PC-3 (cell line): Measurements from ENCODE around the gene PCDH15. TPM values are rescaled to one million over a fixed set of nuclear protein-coding genes. Genes with fewer than 3 reads are reported as not detected.
"Not testable (repeated sequence)": the region's sequence is repeated elsewhere in the genome, so short reads cannot be mapped to it uniquely, and the experiment has no call there.

Experiments
- ATAC-seq: fragments of 200-7000 bp; cut with Tn5 transposase; 2 replicates; pipeline ENCODE4 v1.9.1; 2020; ENCODE audit warnings: mild to moderate bottlenecking, moderate library complexity
- BruUV-seq: library from RNA; stranded (reverse); fragments of 400-500 nt; replicated peaks from 2 replicates; lab custom pipeline; 2021; lab: Mats Ljungman, UMichigan
- CTCF ChIA-PET: fragments of 300-600 bp; sonication (Branson Sonifier 250); formaldehyde crosslinking; loops from one replicate; lab custom pipeline; 2022; ENCODE audit warnings: antibody characterized with exemption; lab: Charles Lee
- POLR2A ChIA-PET: fragments of 300-600 bp; sonication (Branson Sonifier 250); formaldehyde crosslinking; loops from one replicate; lab custom pipeline; 2022; ENCODE audit warnings: antibody characterized with exemption; ENCODE audit not compliant: unreplicated experiment; lab: Charles Lee
- DNase-seq: peaks from one replicate; pipeline ENCODE4 v3.0.0-alpha.2; 2015
- H2AFZ ChIP-seq: fragments of 300-600 bp; sonication (generic); 2 replicates; pipeline ENCODE4 v1.6.0; 2016; ENCODE audit warnings: antibody characterized with exemption, low read length
- H3F3A ChIP-seq: fragments of 300-600 bp; sonication (generic); one replicate; pipeline ENCODE4 v1.6.0; 2017; ENCODE audit warnings: antibody characterized with exemption, low read length, control low read depth, mild to moderate bottlenecking; ENCODE audit not compliant: unreplicated experiment
- H3K27ac ChIP-seq: fragments of 300-600 bp; sonication (generic); 2 replicates; pipeline ENCODE4 v1.5.1; 2016; ENCODE audit warnings: mild to moderate bottlenecking, low read length
- H3K27me3 ChIP-seq: fragments of 300-600 bp; sonication (generic); 2 replicates; pipeline ENCODE4 v1.6.1; 2016; ENCODE audit warnings: low read length, mixed read lengths
- H3K36me3 ChIP-seq: fragments of 300-600 bp; sonication (generic); 2 replicates; pipeline ENCODE4 v1.6.1; 2016; ENCODE audit warnings: low read depth, mixed run types, low read length, mixed read lengths
- H3K4me1 ChIP-seq: fragments of 300-600 bp; sonication (generic); 2 replicates; pipeline ENCODE4 v1.5.1; 2016; ENCODE audit warnings: low read length; ENCODE audit not compliant: insufficient read depth
- H3K4me2 ChIP-seq: fragments of 300-600 bp; sonication (generic); 2 replicates; pipeline ENCODE4 v1.6.0; 2016; ENCODE audit warnings: low read length
- H3K4me3 ChIP-seq: fragments of 300-600 bp; sonication (generic); 2 replicates; pipeline ENCODE4 v1.5.1; 2016; ENCODE audit warnings: mild to moderate bottlenecking, low read length, mixed read lengths
- H3K79me2 ChIP-seq: fragments of 300-600 bp; sonication (generic); 2 replicates; pipeline ENCODE4 v1.6.1; 2017; ENCODE audit warnings: low read length, mixed read lengths
- H3K9ac ChIP-seq: fragments of 300-600 bp; sonication (generic); 2 replicates; pipeline ENCODE4 v1.6.0; 2016; ENCODE audit warnings: mild to moderate bottlenecking, low read length
- H3K9me2 ChIP-seq: fragments of 300-600 bp; sonication (generic); replicated peaks from 2 replicates; pipeline ENCODE4 v1.6.1; 2016; ENCODE audit warnings: mixed run types, low read length, mixed read lengths
- H3K9me3 ChIP-seq: fragments of 300-600 bp; sonication (generic); 2 replicates; pipeline ENCODE4 v1.6.1; 2016; ENCODE audit warnings: low read length, mixed read lengths
- H4K20me1 ChIP-seq: fragments of 300-600 bp; sonication (generic); 2 replicates; pipeline ENCODE4 v1.6.1; 2016; ENCODE audit warnings: low read length, mixed read lengths
- EZH2 ChIP-seq: fragments of 300-600 bp; sonication (generic); IDR thresholded peaks from one replicate; pipeline ENCODE4 v1.6.1; 2017; ENCODE audit warnings: antibody characterized with exemption, mild to moderate bottlenecking, low read length; ENCODE audit not compliant: unreplicated experiment
- EZH2phosphoT487 ChIP-seq: fragments of 300-600 bp; sonication (generic); IDR thresholded peaks from 2 replicates; pipeline ENCODE4 v1.6.1; 2018; ENCODE audit warnings: mild to moderate bottlenecking, antibody characterized with exemption, low read length, borderline replicate concordance
- intact Hi-C: fragments of 100-400 bp; cut with micrococcal nuclease; formaldehyde crosslinking; loops from 2 replicates; pipeline ENCODE4 v1.9.0; 2023
- total RNA-seq: library from RNA; depleted of rRNA; stranded (reverse); fragments of >200 nt; gene quantifications from 2 replicates; pipeline ENCODE4 v1.2.3, GENCODE V29; 2014
- TF ChIP-seq, protein P1 (sequence below): fragments of 300-600 bp; sonication (generic); conservative IDR thresholded peaks from 2 replicates; pipeline ENCODE4 v1.5.1; 2017; ENCODE audit warnings: antibody characterized with exemption, low read depth, mild to moderate bottlenecking, low read length

The PCDH15 gene
- total RNA-seq, 1 experiment from 2014 or later, result not detected

DNA sequence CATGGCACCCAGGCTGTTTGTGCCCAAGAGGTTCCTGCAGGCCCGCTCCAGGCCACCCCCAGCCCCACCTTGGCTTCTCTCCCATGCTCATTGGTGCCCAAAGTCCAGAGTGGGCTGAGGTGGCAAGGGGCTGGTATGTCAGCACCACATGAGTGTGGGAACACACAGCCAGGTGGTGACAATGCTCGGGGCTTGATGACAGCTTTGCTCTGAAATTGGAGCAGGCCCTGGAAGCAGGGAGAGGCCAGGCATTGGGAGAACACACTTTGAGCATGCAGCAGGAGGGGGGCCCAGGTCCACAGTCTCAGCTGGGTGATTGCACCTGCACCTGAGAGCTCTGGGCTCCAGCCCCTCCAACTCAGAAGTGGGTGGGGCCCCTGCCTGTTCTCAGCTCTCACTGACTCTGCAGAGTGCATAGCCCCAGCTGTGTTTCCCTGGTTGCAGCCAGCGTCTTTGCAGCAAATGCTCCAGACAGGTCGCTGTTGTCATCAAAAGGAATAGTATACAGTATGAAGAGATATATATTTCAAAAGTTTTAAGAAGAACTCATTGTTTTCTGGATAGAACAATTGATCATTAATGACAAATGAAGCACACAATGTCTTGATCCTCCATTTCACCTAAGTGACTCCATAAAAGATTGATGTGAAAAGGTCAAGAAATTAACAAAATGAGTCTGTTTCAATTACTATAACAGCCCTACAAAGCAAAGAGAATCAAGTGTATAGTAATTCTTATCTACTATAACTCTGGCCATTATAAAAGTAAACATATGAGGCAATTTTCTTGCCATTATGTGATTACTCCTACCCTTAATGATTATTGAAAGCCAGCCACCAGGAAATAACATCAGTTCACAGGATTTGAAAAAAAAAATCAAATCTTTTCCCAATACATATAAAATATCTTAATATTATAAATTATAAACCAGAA is 848.1 kb downstream of the PCDH15 start:
- CTCF ChIA-PET, result no interaction called here
- H3K79me2 ChIP-seq, result no peaks in the 10 kb centered on the region
- no peaks in the 10 kb centered on the region for H3K27me3 ChIP-seq
- no peaks in the 10 kb centered on the region for H3K36me3 ChIP-seq
- POLR2A ChIA-PET, result no interaction called here
- TF ChIP-seq, protein P1, sequence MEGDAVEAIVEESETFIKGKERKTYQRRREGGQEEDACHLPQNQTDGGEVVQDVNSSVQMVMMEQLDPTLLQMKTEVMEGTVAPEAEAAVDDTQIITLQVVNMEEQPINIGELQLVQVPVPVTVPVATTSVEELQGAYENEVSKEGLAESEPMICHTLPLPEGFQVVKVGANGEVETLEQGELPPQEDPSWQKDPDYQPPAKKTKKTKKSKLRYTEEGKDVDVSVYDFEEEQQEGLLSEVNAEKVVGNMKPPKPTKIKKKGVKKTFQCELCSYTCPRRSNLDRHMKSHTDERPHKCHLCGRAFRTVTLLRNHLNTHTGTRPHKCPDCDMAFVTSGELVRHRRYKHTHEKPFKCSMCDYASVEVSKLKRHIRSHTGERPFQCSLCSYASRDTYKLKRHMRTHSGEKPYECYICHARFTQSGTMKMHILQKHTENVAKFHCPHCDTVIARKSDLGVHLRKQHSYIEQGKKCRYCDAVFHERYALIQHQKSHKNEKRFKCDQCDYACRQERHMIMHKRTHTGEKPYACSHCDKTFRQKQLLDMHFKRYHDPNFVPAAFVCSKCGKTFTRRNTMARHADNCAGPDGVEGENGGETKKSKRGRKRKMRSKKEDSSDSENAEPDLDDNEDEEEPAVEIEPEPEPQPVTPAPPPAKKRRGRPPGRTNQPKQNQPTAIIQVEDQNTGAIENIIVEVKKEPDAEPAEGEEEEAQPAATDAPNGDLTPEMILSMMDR, result no peak
- TF ChIP-seq EZH2 (no peak), EZH2phosphoT487 (no peak)
- H3K9me2 ChIP-seq, result no peaks in the 10 kb centered on the region
- ATAC-seq, result no peak
- no peak overlapping the region for H3K4me2 ChIP-seq
- H3K4me3 ChIP-seq, result no peak overlapping the region
- H2AFZ ChIP-seq, result no peak overlapping the region
- intact Hi-C loops, result no loop called here
- H3K9ac ChIP-seq, result no peak overlapping the region
- H3K9me3 ChIP-seq, result no peaks in the 10 kb centered on the region; the same call in 1 of the 2 replicates
- DNase-seq, result no peak
- no peak overlapping the region for H3K27ac ChIP-seq
- H3F3A ChIP-seq, result no peaks in the 10 kb centered on the region
- no peaks in the 10 kb centered on the region for H4K20me1 ChIP-seq
- H3K4me1 ChIP-seq, result no peaks in the 10 kb centered on the region
- no TSS peak for BruUV-seq

DNA sequence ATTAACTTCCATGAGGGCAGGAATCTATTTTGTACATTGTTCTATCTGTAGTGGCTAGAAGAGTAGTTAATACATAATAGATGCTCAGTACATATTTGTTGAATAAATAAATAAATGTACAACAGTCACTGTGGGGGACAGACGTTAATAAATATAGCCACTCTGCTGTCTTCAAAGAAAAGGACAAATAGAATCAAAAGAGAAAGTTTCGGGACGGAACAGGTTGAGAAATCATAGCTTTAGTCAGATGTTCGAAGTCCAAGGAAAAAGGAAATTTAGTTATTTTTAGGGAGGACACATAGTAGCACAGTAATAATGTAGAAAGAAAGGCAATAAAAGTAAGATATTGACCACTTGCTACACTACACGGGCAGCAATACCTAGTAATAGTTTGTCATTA is 861.4 kb downstream of the PCDH15 start:
- CTCF ChIA-PET, result no interaction called here
- no peaks in the 10 kb centered on the region for H3K79me2 ChIP-seq
- no peaks in the 10 kb centered on the region for H3F3A ChIP-seq
- DNase-seq (no peak), ATAC-seq (no peak)
- no peaks in the 10 kb centered on the region for H4K20me1 ChIP-seq
- POLR2A ChIA-PET, result no interaction called here
- H3K4me3 ChIP-seq, result no peak overlapping the region
- intact Hi-C loops, result no loop called here
- H3K9ac ChIP-seq, result no peak overlapping the region
- no peak overlapping the region for H2AFZ ChIP-seq
- no peaks in the 10 kb centered on the region for H3K9me2 ChIP-seq
- H3K27me3 ChIP-seq, result no peaks in the 10 kb centered on the region
- no peak overlapping the region for H3K4me2 ChIP-seq
- H3K4me1 ChIP-seq, result no peaks in the 10 kb centered on the region
- H3K27ac ChIP-seq, result no peak overlapping the region
- no peaks in the 10 kb centered on the region; the same call in 1 of the 2 replicates for H3K9me3 ChIP-seq
- TF ChIP-seq EZH2, result no peak
- TF ChIP-seq EZH2phosphoT487, result no peak
- TF ChIP-seq, protein P1, result no peak
- no peaks in the 10 kb centered on the region for H3K36me3 ChIP-seq
- BruUV-seq, result no TSS peak

DNA sequence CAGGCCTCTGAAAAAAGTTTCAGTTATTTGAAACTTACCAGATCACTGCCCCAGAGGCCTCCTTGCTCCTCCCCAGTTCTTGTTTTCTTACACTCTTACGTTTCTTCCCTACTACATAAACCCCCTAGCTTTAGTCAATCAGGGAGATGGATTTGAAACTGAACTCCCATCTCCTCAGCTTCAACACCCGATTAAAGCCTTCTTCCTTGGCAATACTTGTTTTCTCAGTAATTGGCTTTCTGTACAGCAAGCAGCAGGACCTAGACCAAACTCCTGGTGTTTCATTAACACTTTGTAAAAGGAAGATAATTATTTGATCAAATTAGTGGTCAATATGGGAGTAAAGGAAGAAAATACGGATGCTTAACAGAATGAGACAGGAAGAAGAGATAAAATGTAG is 870.4 kb downstream of the PCDH15 start:
- Histone ChIP-seq H3K27me3 (no peaks in the 10 kb centered on the region), H3F3A (no peaks in the 10 kb centered on the region), H3K4me3 (no peak overlapping the region), H3K9me2 (no peaks in the 10 kb centered on the region), H3K4me1 (no peaks in the 10 kb centered on the region), H3K4me2 (no peak overlapping the region), H3K9ac (no peak overlapping the region), H3K79me2 (no peaks in the 10 kb centered on the region), H3K36me3 (no peaks in the 10 kb centered on the region), H2AFZ (no peak overlapping the region), H3K27ac (no peak overlapping the region), H4K20me1 (no peaks in the 10 kb centered on the region), H3K9me3 (no peaks in the 10 kb centered on the region)
- no peak for ATAC-seq
- DNase-seq, result no peak
- ChIA-PET POLR2A (no interaction called here), CTCF (no interaction called here)
- TF ChIP-seq EZH2phosphoT487 (no peak), EZH2 (no peak)
- TF ChIP-seq, protein P1, result no peak
- intact Hi-C loops, result no loop called here
- no TSS peak for BruUV-seq

DNA sequence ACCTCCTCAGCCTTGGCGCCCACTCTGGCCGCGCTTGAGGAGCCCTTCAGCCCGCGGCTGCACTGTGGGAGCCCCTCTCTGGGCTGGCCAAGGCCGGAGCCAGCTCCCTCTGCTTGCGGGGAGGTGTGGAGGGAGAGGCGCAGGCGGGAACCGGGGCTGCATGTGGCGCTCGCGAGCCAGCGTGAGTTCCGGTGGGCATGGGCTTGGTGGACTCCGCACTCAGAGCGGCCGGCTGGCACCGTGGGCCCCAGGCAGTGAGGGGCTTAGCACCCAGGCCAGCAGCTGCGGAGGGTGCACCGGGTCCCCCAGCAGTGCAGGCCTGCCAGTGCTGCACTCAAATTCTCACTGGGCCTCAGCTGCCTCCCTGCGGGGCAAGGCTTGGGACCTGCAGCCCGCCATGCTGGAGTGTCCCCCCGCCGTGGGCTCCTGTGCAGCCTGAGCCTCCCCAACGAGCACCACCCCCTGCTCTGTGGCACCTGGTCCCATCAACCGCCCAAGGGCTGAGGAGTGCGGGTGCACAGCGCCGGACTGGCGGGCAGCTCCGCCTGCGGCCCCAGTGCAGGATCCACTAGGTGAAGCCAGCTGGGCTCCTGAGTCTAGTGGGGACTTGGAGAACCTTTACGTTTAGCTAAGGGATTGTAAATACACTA is 876.9 kb downstream of the PCDH15 start:
- H2AFZ ChIP-seq, CTCF ChIA-PET, intact Hi-C loops, H3K4me1 ChIP-seq, DNase-seq, H3K4me3 ChIP-seq, ATAC-seq, H3K9ac ChIP-seq, H3K27ac ChIP-seq, H3K9me2 ChIP-seq, H3F3A ChIP-seq, H3K27me3 ChIP-seq, H3K9me3 ChIP-seq, H4K20me1 ChIP-seq, BruUV-seq, H3K4me2 ChIP-seq, H3K79me2 ChIP-seq, H3K36me3 ChIP-seq: not testable (repeated sequence)
- POLR2A ChIA-PET, result interaction anchor here (0.6 kb wide), 1 partner anchor 166 kb away, joined by 8 read pairs; no protein-coding TSS in a partner anchor
